Measurements from ENCODE around the gene CCNB1IP1.
"Not testable (repeated sequence)": the region's sequence is repeated elsewhere in the genome, so short reads cannot be mapped to it uniquely, and the experiment has no call there.

CCNB1IP1 gene

GRCh38 chr14:20346713-20347112, 13.6 kb upstream of the CCNB1IP1 start:
- DNase-seq, result no peak

GRCh38 chr14:20345366-20345765, 12.3 kb upstream of the CCNB1IP1 start:
- H3K4me3 Mint-ChIP-seq, result no peak overlapping the region
- H3K9me3 Mint-ChIP-seq, result no peaks in the 10 kb centered on the region
- peak overlapping the region; percentile 17 for H3K27ac Mint-ChIP-seq
- DNase-seq, result no peak
- H3K4me1 Mint-ChIP-seq, result peaks cover 31% of the 10 kb centered on the region
- H3K27me3 Mint-ChIP-seq, result peaks cover 8% of the 10 kb centered on the region
- H3K36me3 Mint-ChIP-seq, result peaks cover 34% of the 10 kb centered on the region
- CTCF ChIA-PET, result interaction anchor here (0.6 kb wide), 1 partner anchor 18 kb away, joined by 3 read pairs; no protein-coding TSS in a partner anchor

More at GRCh38 chr14:20346713-20347112, 13.6 kb upstream of the CCNB1IP1 start:
- Mint-ChIP-seq H3K27me3 (peaks cover 7% of the 10 kb centered on the region), H3K4me3 (no peak overlapping the region), H3K36me3 (peaks cover 38% of the 10 kb centered on the region), H3K9me3 (no peaks in the 10 kb centered on the region), H3K4me1 (peaks cover 31% of the 10 kb centered on the region), H3K27ac (no peak overlapping the region)
- CTCF ChIA-PET, result no interaction called here

- Mint-ChIP-seq H3K36me3 (peaks cover 26% of the 10 kb centered on the region), H3K9me3 (no peaks in the 10 kb centered on the region), H3K4me3 (peak overlapping the region; percentile 92), H3K27me3 (peaks cover 16% of the 10 kb centered on the region), H3K4me1 (peaks cover 28% of the 10 kb centered on the region), H3K27ac (peak overlapping the region; percentile 96)
- CTCF ChIA-PET, result interaction anchor here (0.9 to 4.5 kb wide), 7 partner anchors 10 to 338 kb away, joined by 3 to 30 read pairs (median 6); partner anchors contain the start of gene CCNB1IP1
- DNase-seq, result no peak
Observed at GRCh38 chr14:20343862-20344220, 10.8 kb upstream of the CCNB1IP1 start.

DNA sequence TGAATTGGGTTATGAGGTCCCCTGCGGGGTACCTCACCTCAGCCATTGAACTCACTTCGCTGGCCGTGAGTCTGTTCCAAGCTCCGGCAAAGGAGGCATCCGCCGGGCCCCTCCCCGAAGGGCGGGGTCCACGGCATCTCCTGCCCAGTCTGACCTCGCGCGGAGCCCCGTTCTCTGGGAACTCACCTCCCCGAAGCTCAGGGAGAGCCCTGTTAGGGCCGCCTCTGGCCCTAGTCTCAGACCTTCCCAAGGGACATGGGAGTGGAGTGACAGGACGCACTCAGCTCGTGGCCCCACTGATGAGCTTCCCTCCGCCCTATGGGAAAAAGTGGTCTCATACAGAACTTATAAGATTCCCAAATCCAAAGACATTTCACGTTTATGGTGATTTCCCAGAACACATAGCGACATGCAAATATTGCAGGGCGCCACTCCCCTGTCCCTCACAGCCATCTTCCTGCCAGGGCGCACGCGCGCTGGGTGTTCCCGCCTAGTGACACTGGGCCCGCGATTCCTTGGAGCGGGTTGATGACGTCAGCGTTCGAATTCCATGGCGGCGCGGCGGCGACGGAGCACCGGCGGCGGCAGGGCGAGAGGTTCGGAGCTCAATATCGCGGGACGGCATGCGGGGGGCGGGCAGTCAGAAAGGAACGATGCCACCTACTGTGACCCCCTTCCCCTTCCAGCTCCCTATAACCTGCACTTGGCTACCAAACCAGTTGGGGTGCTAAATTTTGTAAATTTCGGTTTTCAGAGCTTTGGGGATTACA, 10.2 kb upstream of the CCNB1IP1 start, which contains the start of gene PARP2:
Gene PARP2, plus strand, starts transcription at position 544 of the 770 bp plus-strand sequence. Its CDS starts 7 bp downstream, at position 551.
- CTCF ChIA-PET, result interaction anchor here (0.6 to 4.5 kb wide), 9 partner anchors 10 to 513 kb away, joined by 3 to 30 read pairs (median 6); partner anchors contain the start of gene CCNB1IP1
- peak; percentile 94 for DNase-seq
- H3K4me3 Mint-ChIP-seq, result peak within 1 kb of the TSS; percentile 92
- H3K27ac Mint-ChIP-seq, result peak within 1 kb of the TSS; percentile 96
- peaks cover 21% of the 10 kb centered on the region for H3K27me3 Mint-ChIP-seq
- peaks cover 28% of the 10 kb centered on the region for H3K4me1 Mint-ChIP-seq
- no peaks in the 10 kb centered on the region for H3K9me3 Mint-ChIP-seq
- H3K36me3 Mint-ChIP-seq, result peaks cover 24% of the 10 kb centered on the region

GRCh38 chr14:20341646-20342045, 8.6 kb upstream of the CCNB1IP1 start:
- Mint-ChIP-seq H3K4me3 (no peak overlapping the region), H3K27ac (no peak overlapping the region), H3K4me1 (peaks cover 27% of the 10 kb centered on the region), H3K9me3 (no peaks in the 10 kb centered on the region), H3K36me3 (peaks cover 16% of the 10 kb centered on the region), H3K27me3 (peaks cover 28% of the 10 kb centered on the region)
- DNase-seq, result no peak
- CTCF ChIA-PET, result interaction anchor here (0.8 to 4.5 kb wide), 3 partner anchors 8 to 267 kb away, joined by 4 to 30 read pairs (median 4); no protein-coding TSS in a partner anchor

DNA sequence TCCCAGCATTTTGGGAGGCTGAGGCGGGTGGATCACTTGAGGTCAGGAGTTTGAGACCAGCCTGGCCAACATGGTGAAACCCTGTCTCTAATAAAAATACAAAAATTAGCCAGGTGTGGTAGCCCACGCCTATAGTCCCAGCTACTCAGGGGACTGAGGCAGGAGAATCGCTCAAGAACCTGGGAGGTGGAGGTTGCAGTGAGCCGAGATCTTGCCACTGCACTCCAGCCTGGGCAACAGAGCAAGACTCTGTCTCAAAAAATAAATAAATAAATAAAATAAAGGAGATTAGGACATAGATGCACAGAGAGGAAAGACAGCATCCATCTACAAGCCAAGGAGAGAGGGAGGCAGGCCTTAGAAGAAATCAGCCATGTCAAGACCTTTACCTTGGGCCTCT, 8.0 kb upstream of the CCNB1IP1 start:
- H3K9me3 Mint-ChIP-seq, H3K4me3 Mint-ChIP-seq, H3K27ac Mint-ChIP-seq, DNase-seq: not testable (repeated sequence)
- H3K36me3 Mint-ChIP-seq, result peaks cover 12% of the 10 kb centered on the region
- peaks cover 27% of the 10 kb centered on the region for H3K4me1 Mint-ChIP-seq
- H3K27me3 Mint-ChIP-seq, result peaks cover 28% of the 10 kb centered on the region
- CTCF ChIA-PET, result interaction anchor here (1.1 to 4.5 kb wide), 2 partner anchors 7 to 13 kb away, joined by 4 to 30 read pairs; no protein-coding TSS in a partner anchor

DNA sequence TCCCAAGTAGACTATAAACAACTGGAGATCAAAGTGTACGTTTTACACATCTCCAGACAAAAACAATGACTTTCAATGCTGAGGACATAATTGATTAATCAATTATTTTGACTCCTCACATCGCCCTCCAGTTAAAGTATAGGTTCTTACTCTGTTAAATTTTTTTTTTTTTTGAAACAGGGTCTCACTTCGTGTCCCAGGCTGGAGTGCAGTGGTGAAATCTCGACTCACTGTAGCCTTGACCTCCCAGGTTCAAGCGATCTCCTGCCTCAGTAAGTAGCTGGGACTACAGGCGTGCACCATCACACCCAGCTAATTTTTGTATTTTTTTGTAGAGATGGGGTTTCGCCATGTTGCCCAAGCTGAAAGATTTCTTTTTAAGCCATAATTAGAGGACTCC, 938 bp upstream of the CCNB1IP1 start:
- CTCF ChIA-PET, result interaction anchor here (0.6 to 2.1 kb wide), 7 partner anchors 8 to 276 kb away, joined by 4 to 8 read pairs (median 4); partner anchors contain the start of gene PARP2
- no peak overlapping the region for H3K4me3 Mint-ChIP-seq
- H3K4me1 Mint-ChIP-seq, result peaks cover 47% of the 10 kb centered on the region
- peaks cover 7% of the 10 kb centered on the region for H3K36me3 Mint-ChIP-seq
- H3K27ac Mint-ChIP-seq, result no peak overlapping the region
- peaks cover 14% of the 10 kb centered on the region for H3K27me3 Mint-ChIP-seq
- no peak for DNase-seq
- no peaks in the 10 kb centered on the region for H3K9me3 Mint-ChIP-seq

DNA sequence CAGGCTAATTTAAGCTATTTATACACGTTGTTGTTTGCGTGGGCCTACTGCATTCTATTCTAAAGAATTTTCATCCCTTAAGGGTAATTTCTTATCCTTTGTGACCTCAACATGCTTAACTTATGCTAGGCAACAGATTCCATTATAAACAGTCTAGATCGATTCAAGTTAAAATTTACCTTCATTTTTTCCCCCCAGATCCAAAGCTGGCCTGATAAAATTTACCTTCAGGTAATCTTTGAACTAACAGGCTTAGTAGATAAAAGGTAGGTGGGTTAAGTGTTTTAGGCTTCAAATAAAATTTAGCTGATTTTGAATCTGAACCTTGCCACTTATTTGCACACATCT, 389 bp upstream of the CCNB1IP1 start:
- H3K4me1 Mint-ChIP-seq, result peaks cover 51% of the 10 kb centered on the region
- DNase-seq, result no peak
- H3K27me3 Mint-ChIP-seq, result peaks cover 8% of the 10 kb centered on the region
- CTCF ChIA-PET, result interaction anchor here (0.9 to 2.1 kb wide), 6 partner anchors 8 to 276 kb away, joined by 4 to 8 read pairs (median 4); partner anchors contain the start of gene PARP2
- H3K36me3 Mint-ChIP-seq, result peaks cover 7% of the 10 kb centered on the region
- peak overlapping the region; percentile 84 for H3K27ac Mint-ChIP-seq
- H3K9me3 Mint-ChIP-seq, result no peaks in the 10 kb centered on the region
- H3K4me3 Mint-ChIP-seq, result peak overlapping the region; percentile 92

- H3K36me3 Mint-ChIP-seq, result peaks cover 9% of the 10 kb centered on the region
- H3K27ac Mint-ChIP-seq, result peak overlapping the region; percentile 84
- H3K4me1 Mint-ChIP-seq, result peaks cover 59% of the 10 kb centered on the region
- no peaks in the 10 kb centered on the region for H3K9me3 Mint-ChIP-seq
- no peak for DNase-seq
- CTCF ChIA-PET, result interaction anchor here (0.9 to 2.1 kb wide), 3 partner anchors 11 to 278 kb away, joined by 3 to 8 read pairs (median 3); partner anchors contain the start of gene PARP2
- H3K27me3 Mint-ChIP-seq, result no peaks in the 10 kb centered on the region
- H3K4me3 Mint-ChIP-seq, result peak overlapping the region; percentile 92
Observed at GRCh38 chr14:20332431-20332787, 670 bp downstream of the CCNB1IP1 start.

DNA sequence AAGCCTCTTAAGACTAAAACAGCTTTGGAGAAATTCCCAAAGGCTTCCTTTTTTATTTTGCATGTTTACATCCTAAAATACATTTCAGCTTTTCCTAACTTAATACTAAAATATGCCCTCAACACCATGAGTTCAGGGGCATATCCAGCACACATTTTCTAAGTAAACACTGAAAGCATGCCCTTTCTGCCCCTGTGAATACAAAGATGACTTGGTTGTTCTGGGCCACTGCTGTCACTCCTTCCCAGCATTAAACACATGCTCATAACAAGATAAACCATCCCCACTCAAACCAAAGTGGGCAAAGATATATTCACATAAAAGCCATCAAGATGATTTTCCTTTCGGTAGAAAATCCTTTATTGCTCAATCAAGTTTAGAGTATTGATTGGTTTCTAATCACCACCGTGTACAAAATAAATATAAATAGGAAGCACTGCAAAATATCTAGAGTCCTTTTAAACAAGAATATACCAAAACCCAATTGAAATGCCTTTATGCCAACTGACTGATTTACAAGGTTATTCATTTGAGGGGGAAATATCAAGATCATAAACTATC, 1.9 kb downstream of the CCNB1IP1 start:
- peaks cover 13% of the 10 kb centered on the region for H3K36me3 Mint-ChIP-seq
- CTCF ChIA-PET, result interaction anchor here (0.9 to 1.4 kb wide), 3 partner anchors 276 to 279 kb away, joined by 3 read pairs; no protein-coding TSS in a partner anchor
- H3K4me3 Mint-ChIP-seq, result no peak overlapping the region
- no peak overlapping the region for H3K27ac Mint-ChIP-seq
- peaks cover 64% of the 10 kb centered on the region for H3K4me1 Mint-ChIP-seq
- no peak for DNase-seq
- H3K27me3 Mint-ChIP-seq, result no peaks in the 10 kb centered on the region
- H3K9me3 Mint-ChIP-seq, result no peaks in the 10 kb centered on the region

GRCh38 chr14:20329355-20329754, 3.7 kb downstream of the CCNB1IP1 start:
- Mint-ChIP-seq H3K9me3 (no peaks in the 10 kb centered on the region), H3K4me3 (no peak overlapping the region), H3K4me1 (peaks cover 52% of the 10 kb centered on the region), H3K36me3 (peaks cover 18% of the 10 kb centered on the region), H3K27me3 (no peaks in the 10 kb centered on the region), H3K27ac (no peak overlapping the region)
- DNase-seq, result no peak
- CTCF ChIA-PET, result interaction anchor here (0.7 to 4.0 kb wide), 10 partner anchors 13 to 362 kb away, joined by 3 to 30 read pairs (median 4); partner anchors contain the start of gene PARP2

DNA sequence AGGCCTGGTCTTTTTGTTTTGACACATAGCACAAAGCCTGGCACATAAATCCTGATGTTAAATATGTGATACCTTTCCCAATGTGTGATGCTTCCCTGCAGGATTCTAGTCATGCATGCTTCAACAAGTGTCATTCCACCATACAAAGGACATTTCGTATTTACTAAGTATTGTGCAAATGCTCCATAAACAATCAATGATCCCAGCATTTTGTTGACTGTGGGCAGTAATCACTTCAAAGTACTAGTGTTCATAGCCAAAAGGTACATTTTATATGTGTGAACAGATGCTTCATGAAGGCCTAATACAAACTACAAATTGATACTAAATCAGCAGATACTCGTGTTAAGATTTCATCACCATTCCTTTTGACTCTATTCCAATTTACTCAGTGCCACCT, 4.4 kb downstream of the CCNB1IP1 start:
- H3K9me3 Mint-ChIP-seq, result no peaks in the 10 kb centered on the region
- H3K4me3 Mint-ChIP-seq, result no peak overlapping the region
- no peak overlapping the region for H3K27ac Mint-ChIP-seq
- CTCF ChIA-PET, result interaction anchor here (0.7 to 4.0 kb wide), 13 partner anchors 9 to 362 kb away, joined by 3 to 74 read pairs (median 5); partner anchors contain the start of gene PARP2
- peaks cover 22% of the 10 kb centered on the region for H3K36me3 Mint-ChIP-seq
- peaks cover 51% of the 10 kb centered on the region for H3K4me1 Mint-ChIP-seq
- H3K27me3 Mint-ChIP-seq, result no peaks in the 10 kb centered on the region
- no peak for DNase-seq

DNA sequence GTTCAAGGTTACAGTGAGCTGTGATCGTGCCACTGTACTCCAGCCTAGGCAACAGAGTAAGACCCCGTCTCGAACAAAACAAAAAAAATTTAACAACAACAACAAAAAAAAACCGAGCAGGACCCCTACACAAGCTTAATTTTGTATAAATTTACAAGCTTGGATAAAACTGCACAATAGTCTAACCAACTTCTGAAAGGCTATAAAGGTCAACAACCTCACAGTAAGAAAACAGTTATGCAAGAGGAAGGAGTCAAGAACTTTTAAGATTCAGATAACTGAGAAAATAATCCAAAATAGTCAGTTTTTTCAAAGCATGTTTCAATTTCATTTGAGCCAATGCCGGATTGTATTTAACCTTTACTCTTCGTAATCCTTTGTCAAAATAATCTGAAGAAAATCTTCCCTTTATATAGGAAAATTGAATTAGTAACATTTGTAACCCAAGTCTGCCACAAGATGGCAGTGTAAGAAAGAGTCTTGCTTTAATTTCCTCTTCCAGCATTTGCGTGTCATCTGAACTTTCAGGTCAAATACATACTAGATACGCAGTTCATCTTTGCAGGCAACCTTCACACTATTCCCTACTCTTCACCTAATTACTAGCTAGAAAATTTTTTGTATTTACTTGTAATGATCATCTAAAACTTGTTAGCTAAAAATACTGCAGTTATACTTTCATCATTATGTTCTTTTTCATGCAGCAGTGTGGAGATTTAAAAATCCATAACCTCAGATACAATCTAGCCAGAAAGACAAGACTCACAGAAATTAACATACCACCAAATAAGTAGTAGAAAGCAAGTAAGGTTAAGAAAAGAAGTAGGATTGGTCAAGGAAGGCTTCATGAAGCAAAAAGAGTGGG, 5.8 kb downstream of the CCNB1IP1 start:
- peaks cover 39% of the 10 kb centered on the region for H3K4me1 Mint-ChIP-seq
- H3K9me3 Mint-ChIP-seq, result no peaks in the 10 kb centered on the region
- no peaks in the 10 kb centered on the region for H3K27me3 Mint-ChIP-seq
- CTCF ChIA-PET, result interaction anchor here (0.5 to 4.0 kb wide), 36 partner anchors 10 to 371 kb away, joined by 3 to 74 read pairs (median 4); partner anchors contain the start of genes APEX1, PARP2, PIP4P1 and TEP1
- no peak for DNase-seq
- peak overlapping the region; percentile 17 for H3K27ac Mint-ChIP-seq
- no peak overlapping the region for H3K4me3 Mint-ChIP-seq
- H3K36me3 Mint-ChIP-seq, result peaks cover 30% of the 10 kb centered on the region

Data from activated naive CD4-positive, alpha-beta T cell treated with anti-CD3 and anti-CD28 coated beads, Interleukin-2, amount 10 ng/mL, durations not matched to agents 7 days and 5 days (primary cell).